Stimulated activated CD8-positive, alpha-beta memory T cell treated with anti-CD3 and anti-CD28 coated beads, Interleukin-12 subunit alpha, Interleukin-12 subunit beta, amount 100 ng/mL, for 24 hours (primary cell): ENCODE data around the gene WDPCP.
"Not testable (repeated sequence)": the region's sequence is repeated elsewhere in the genome, so short reads cannot be mapped to it uniquely, and the experiment has no call there.

Experiments
- DNase-seq: peaks from one replicate; pipeline ENCODE4 v3.0.0-alpha.2; 2020; ENCODE audit errors: extremely low read depth

WDPCP gene

DNA sequence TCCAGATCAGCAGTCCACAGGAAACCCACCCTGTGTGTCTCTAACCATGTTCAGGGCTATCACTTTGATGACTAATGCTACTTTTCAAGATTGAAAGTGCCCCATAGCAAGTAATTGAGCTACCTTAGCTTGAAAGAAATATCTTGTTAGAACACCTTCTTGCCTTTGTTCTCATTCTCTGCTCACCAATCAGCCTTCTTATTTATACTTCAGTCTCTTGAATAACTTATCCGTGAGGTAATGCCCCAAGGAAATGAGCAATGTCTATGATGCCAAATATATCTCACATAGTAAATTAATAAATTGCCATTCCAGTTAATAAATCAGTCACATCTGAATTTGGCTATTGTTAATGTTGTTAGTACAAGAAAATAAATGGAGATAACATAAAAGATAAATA is 141.6 kb downstream of the WDPCP start:
- no peak for DNase-seq

GRCh38 chr2:63444565-63445288 is 143.6 kb downstream of the WDPCP start:
- no peak for DNase-seq

DNA sequence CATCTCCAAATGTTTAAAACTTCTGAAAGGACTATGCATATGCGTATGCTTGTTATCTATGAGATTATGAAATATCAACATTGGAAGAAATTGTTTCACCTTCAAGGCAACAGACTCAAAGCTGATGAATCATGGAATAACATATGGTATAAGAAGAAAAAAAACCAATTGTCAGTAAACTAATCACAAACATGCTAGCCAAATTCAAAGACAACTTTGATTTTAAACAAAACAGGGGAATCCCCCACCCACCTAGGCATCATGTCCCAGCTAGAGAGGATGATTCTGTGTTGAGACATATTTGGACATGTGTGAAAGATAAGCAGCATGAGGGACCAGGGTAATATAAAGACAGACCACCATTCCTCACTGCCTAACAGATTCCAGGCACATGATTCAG is 147.7 kb downstream of the WDPCP start:
- no peak for DNase-seq

DNA sequence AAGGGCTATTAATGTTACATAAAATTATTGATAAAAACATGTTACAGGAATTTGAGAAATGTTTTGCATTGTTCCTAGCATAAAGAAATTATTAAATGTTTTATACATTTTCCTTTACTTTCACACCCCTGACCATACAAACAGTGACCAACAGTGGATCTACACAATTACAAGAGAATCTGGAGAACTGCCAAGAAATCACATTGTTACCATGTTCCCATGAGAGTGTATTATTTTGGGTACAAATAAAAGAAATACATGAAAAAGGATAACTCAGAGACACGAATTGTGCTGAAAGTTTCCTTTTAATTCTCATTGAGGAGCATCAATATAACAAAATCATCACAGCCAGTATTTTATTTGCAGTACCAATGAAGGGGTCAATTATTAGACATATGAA is 150.1 kb downstream of the WDPCP start:
- DNase-seq: no peak

DNA sequence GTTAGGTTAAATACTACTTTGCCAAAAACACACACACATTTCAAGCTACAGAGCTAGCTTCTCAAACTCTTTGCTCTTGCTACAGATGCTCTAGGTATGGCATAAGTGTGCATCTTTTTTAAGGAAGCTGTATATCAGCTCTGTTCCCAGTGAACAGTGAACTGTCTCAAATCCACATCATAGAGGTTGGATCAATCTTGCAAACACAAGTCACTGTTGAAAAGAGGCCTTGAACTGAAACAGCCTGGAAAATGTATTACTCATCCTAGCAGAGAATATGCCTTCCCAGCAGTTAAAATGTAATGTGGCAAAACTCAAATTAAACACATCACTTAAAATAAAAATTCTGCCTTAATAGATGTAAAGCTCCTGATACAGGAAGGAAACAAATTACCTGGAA is 151.8 kb downstream of the WDPCP start:
- no peak for DNase-seq

DNA sequence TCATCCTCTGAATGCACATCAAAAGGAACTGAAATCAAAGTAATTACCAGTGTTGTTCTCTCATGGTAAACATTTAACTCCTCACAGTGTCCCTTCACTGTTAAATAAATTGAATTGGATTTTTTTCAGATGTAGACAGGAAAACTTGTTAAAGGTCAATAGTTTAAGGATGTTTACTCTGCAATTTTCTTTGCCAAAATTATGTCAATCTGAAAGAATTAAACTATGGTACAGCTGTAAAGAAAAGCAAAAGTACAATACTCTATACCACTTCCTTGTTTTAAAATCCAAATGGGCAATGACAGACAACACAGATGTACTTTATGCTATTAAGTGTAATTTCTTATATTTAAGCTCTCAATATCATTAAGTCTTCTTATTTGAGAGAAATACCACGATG is 153.2 kb downstream of the WDPCP start:
- no peak for DNase-seq

DNA sequence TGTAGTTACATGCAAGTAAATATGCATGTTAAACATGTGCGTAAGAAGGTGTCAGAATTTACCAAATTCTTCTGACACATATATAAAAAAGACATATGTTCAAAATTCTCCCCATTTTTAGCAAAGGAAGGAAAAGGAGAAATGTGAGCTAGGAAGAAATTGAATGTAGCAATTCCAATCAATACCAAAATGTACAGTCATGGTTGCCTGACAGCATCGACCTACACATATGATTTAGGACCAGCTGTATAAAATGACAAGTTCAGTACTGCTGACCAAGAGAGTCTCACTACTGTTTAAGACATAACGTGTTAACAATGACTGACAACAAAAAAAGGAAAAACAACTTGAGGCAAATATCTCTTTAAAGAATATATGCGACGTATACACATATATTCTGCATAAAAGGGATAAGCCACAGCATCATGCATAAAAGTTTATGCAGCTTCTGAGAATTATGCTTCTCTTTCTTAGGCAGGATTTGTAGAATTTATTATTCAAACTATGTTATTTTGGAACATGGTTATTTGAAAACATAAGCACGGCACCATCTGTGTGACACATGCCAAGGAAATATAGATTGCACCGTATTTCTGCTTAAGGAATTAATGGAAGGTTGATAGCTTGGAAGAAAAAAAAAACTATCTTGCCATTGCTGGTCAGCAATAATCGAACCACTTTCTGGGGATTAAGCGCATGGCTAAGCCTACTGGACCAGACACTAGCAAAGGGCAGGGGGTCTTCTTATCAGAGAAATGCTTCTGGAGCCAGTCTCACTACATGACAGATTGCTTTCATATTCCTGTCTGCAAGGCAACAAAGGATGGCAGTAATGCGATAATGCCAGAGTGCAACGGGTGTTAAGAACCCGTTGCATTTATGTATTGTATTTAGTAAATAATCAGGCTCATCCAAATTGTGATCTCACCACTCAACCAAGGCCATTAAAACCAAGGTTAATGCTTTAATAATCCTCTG is 154.0 kb downstream of the WDPCP start:
- DNase-seq: no peak

GRCh38 chr2:63432373-63432772 is 155.9 kb downstream of the WDPCP start:
- DNase-seq: no peak

DNA sequence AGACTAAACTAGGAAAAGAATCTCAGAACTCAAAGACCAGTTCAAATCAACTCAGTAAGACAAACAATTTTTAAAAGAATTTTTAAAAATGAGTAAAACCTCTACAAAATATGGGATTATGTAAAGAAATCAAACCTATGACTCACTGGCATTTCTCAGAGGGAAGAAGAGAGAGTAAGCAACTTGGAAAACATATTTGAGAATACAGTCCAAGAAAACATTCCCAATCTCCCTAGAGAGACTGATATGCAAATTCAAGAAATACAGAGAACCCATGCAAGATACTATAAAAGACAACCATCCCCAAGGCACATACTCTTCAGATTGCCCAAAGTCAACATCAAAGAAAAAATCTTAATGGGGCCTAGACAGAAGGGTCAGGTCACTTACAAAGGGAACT is 162.7 kb downstream of the WDPCP start:
- DNase-seq: no peak

DNA sequence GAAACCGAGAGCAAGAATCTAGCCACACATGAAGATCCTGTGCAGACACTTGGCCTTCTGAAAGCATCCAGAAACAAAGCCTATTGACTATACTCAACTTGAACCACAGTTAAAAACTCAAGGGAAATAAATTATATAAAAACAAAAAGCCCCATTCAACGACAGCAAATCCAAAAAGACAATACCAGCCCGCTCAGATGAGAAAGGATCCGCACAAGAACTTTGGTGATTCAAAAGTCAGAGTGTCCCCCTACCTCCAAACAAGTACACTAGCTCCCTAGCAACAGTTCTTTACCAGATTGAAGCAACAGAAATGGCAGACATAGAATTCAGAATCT is 163.2 kb downstream of the WDPCP start:
- DNase-seq: no peak

DNA sequence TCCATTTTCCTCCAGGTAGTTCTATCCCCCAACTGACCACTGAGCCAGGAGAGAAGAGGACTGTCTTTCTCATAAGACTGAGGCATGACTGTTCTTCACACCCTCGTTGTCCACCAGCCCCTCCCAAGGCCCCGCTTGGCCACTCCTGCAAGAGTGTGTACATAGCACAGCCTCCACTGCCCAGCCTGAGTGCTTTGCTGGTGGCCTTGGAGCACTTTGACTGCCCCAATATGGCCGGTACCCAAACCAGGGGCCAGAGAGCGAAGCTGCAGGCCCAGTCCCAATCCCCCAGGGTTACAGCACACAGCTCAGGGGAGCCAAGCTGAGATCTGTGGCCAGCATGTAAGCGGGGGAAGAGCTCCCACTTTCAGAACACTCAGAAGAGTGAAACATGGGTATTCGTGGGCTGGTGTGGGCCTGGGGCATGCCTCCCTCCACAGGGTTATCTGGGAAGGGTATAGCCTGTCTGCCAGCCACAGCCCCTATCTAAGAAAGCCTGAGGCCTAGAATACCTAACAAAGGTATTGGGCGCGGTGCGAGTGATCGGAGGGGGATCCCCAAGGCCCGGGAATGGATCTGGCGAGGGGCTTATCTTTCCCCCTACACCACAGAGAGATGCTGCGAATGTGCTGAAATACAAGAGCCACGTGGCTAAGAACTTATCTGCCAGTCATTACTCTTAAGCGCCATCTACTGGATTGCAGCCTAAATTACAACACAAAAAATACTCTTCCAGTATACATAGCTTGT is 163.8 kb downstream of the WDPCP start:
- no peak for DNase-seq

GRCh38 chr2:63422556-63422955 is 165.7 kb downstream of the WDPCP start:
- no peak for DNase-seq

- DNase-seq: no peak
Observed at GRCh38 chr2:63408530-63408929, 179.7 kb downstream of the WDPCP start.

DNA sequence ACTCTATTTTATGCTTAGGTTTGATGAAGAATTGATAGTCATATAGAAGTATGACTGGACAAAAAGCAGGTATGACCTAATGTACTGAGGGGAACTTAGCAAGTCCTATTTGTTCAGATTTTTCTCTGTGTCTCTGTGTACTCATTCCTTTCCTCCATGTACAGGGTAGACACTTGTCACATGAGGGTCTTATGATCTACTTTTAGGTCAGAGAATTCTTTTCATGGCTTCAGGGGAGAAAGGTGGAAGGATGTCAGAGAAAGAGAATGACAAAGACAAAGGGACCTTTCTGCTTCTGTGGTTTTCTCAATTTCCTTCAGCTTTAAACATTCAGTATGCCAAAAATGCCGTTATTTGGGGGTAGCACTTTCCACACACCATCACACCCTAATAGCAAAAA is 181.6 kb downstream of the WDPCP start:
- DNase-seq: no peak

- DNase-seq: no peak
Observed at GRCh38 chr2:63403820-63404219, 184.5 kb downstream of the WDPCP start.

- DNase-seq: not testable (repeated sequence)
Observed at GRCh38 chr2:63402889-63403288, 185.4 kb downstream of the WDPCP start.

DNA sequence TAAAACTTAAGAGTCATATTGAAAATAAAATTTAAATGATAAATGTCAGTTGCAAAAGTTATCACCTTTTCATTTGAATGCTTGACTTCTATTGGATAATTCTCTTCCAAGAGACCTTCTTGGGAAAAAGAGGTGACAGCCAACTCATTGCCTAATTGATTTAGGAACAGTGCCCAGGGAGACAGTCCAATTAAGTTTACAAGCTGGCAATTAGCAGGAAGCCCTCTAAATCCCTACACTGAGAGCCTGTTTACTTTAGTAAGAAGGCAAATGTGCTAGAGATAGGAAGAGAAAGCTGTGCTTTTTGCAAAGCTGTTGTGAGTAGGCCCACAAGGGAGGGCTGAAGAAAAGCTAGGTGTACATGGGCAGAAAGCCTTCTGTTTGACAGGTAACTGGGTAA is 189.1 kb downstream of the WDPCP start:
- no peak for DNase-seq

GRCh38 chr2:63379451-63379850 is 208.8 kb downstream of the WDPCP start:
- DNase-seq: no peak

- no peak for DNase-seq
Observed at GRCh38 chr2:63378589-63378988, 209.7 kb downstream of the WDPCP start.

GRCh38 chr2:63374341-63374740 is 213.9 kb downstream of the WDPCP start:
- DNase-seq: no peak

GRCh38 chr2:63372549-63372948 is 215.7 kb downstream of the WDPCP start:
- no peak for DNase-seq

DNA sequence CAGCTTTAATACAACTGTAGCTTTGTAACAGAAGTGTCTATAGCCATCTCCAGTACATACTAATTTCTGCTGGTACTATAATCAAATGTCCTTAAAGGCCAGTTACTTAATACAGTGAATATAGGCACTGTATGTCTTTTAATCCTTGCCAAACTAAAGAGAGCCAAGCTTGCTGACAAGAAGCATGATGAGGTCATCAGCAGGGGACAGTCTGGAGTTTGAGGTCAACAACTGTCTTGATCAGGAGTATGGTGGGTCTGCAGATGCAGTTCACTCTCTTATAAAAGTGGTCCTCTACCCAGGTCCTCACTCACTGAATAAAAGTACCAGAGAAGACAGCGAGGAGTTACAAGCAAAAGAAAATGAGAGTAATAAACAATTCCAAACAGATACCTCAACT is 219.1 kb downstream of the WDPCP start:
- DNase-seq: no peak
